ENCODE results near the gene IL15.
"Not testable (repeated sequence)": the region's sequence is repeated elsewhere in the genome, so short reads cannot be mapped to it uniquely, and the experiment has no call there.

Gene IL15, protein sequence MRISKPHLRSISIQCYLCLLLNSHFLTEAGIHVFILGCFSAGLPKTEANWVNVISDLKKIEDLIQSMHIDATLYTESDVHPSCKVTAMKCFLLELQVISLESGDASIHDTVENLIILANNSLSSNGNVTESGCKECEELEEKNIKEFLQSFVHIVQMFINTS

DNA sequence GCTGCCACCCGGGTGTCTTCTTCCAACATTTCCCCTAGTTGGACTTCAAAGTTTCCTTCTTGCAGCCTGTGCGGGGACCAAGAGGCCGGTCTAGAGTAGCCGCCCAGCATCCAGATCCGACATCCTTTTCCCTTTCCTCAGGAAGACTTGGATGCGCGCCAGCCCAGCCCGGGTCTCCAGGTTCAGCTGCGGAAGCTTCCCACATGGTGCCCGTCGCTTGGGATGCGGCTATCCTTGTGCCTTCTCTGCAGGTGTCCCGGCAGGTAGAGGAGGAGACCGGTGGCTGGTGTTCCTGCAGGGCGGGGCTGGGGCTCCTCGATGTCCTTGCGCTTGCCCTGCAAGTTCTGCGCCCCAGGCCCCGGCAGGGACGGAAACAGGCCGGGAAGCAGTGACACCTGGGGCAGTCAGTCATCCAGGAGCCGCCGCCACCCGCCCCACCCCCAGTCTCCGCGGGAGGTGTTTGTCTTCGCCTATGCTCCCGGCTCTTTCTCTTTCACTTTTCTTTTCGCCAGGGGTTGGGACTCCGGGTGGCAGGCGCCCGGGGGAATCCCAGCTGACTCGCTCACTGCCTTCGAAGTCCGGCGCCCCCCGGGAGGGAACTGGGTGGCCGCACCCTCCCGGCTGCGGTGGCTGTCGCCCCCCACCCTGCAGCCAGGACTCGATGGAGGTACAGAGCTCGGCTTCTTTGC, at the start of gene IL15:
Gene IL15 (plus strand): TSS at position 502 of the 689 bp plus-strand sequence. CDS start 82,882 bp downstream, outside the sequence.
- DNase-seq (ENCODE audit: low read depth) = peak; percentile 12

DNA sequence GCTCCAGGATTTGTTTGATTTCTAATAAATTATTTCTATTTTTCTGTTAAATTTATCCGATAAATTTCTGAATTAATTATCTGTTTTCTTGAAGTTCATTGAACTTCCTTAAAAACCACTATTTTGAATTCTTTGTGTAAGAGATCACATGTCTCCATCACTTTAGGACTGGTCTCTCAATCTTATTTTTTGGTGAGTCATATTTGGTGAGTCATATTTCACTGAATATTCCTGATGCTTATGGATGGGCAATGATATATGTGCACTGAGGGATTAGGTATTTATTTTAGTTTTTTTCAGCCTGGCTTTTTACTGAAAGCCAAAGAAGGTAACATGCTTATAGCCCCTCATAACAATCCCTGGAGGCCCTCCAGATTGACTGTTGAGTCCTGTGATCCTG, 48.5 kb upstream of the IL15 start:
- no peak for DNase-seq (ENCODE audit: low read depth)

DNA sequence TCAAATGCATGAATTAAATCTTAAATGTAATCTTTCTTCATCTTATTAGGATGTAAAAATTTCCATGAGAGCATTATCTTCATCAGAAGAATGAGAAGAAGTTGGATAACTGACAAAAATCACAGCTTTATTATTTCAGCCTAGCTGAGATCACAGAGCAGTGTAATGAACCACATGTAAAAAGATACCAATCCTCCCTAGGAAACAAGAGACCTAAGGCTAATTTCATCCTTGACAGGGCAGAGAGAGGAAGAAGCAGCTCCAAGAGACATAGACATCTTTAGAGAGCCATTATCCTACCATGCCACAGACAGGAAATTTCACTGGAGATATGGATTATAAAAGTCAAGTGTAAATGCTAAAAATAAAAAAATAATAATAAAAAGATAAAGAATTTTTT, 40.9 kb upstream of the IL15 start:
- DNase-seq (ENCODE audit: low read depth) = no peak

DNA sequence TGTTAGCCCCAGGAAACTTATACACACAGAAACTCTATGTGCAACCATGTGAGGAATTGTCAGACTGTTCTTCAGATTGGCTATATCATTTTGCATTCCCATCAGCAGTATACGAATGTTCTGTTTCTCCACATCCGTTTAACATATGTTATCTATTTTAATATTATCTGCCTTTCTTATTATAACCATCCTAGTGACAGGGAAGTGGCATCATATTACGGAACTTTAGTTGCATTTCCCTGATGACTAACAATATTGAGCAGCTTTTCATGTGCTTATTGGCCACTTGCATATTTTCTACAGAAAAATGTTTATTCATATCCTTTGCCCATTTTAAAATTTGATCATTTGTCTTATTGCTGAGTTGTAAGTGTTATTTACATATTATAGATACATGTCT, 36.5 kb upstream of the IL15 start:
- DNase-seq (ENCODE audit: low read depth) = no peak

DNA sequence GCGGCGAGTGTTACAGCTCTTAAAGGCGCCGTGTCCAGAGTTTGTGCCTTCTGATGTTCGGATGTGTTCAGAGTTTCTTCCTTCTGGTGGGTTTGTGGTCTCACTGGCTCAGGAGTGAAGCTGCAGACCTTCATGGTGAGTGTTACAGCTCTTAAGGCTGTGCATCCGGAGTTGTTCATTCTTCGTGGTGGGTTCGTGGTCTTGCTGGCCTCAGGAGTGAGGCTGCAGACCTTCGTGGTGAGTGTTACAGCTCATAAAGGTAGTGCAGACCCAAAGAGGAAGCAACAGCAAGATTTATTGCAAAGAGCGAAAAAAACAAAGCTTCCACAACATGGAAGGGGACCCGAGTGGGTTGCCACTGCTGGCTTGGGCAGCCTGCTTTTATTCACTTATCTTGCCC, 31.7 kb upstream of the IL15 start:
- not testable (repeated sequence) for DNase-seq (ENCODE audit: low read depth)

DNA sequence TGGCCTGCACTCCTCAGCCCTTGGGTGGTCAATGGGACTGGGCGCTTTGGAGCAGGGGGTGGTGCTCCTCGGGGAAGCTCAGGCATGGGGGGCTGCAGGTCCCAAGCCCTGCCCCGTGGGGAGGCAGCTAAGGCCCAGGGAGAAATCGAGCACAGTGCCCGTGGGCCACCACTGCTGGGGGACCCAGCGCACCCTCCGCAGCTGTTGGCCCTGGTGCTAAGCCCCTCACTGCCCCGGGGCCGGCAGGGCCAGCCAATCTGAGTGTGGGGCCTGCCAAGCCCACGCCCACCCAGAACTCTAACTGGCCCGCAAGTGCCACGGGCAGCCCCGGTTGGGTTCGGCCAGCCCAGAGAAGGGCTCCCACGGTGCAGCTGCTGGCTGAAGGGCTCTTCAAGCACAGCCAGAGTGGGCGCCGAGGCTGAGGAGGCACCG, 30.9 kb upstream of the IL15 start:
- DNase-seq (ENCODE audit: low read depth) = no peak

DNA sequence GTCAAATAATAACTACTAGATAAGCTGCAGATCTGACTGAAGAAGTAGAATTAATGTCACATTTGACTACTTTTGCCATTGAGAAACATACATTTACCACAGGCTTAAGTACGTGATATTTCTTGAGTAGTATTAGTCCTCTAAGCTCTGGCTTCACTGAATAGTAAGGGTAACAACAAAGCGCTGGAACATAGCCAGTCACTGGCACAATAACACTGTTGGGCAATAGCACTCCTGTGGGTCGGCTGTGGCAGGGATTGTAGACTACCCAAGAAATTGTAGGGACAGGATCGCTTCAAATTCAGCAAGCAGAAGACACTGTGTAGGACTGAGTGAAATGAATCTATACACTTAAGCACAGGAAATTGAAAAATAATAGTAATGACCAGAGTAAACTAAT, 27.1 kb upstream of the IL15 start:
- no peak for DNase-seq (ENCODE audit: low read depth)

DNA sequence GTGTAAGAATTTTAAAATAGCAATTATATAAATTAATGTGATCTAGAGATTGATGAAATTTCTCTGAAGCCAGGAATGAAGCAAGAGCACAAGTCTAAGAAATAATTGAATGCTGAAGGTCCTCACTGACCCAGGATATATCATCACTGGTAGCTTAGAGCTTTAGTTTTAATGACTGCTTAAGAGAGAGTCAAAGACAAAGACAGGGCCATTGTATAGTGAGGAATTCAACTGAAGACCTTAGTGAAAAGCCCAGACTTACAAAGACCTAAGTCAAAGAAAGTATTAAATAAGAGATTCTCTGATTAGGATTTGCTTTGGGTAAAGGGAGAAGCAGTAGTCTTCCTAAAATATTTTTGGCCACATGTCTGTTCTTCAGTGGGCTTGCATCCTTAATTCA, 26.0 kb upstream of the IL15 start:
- no peak for DNase-seq (ENCODE audit: low read depth)

DNA sequence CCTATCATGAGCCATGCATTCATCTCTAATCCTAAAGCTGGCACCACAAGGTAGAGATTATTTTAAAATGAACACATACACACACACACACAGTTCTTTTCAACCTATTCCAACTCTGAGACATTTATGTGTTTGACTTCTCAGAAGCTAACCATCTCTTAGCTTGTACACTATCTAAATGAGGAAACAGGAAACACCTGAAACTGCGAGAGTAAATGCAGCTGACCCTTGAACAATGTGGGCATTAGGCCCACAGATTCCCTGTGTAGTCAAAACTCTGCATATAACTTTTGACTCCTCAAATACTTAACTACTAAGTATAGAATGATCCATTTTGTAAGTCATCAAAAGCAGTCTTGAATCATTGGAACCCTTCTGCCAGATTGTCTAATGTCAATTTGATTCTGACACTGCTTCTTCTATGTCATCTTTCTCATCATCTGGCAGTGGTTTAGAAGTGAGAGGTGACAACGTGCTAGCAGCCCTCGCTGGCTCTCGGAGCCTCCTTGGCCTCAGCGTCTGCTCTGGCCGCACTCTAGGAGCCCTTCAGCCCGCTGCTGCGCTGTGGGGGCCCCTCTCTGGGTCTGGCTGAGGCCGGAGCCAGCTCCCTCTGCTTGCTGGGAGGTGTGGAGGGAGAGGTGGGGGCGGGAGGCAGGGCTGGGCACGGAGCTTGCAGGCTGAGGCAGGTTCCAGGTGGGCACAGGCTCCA, 21.4 kb upstream of the IL15 start:
- no peak for DNase-seq (ENCODE audit: low read depth)

DNA sequence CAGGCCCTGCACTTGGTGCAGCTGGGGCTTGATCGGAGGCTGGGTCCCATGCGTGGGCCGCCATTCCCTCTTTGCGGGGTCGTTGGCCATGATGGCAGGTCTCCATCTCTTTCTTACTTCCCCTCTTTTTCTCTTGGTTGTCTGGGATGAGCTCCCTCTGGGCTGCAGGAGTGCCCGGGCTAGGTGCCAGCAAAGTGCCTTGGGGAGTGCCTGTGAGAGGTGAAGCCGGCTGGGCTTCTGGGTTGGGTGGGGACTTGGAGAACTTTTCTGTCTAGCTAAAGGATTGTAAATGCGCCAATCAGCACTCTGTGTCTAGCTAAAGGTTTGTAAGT, 20.8 kb upstream of the IL15 start:
- DNase-seq (ENCODE audit: low read depth) = not testable (repeated sequence)

DNA sequence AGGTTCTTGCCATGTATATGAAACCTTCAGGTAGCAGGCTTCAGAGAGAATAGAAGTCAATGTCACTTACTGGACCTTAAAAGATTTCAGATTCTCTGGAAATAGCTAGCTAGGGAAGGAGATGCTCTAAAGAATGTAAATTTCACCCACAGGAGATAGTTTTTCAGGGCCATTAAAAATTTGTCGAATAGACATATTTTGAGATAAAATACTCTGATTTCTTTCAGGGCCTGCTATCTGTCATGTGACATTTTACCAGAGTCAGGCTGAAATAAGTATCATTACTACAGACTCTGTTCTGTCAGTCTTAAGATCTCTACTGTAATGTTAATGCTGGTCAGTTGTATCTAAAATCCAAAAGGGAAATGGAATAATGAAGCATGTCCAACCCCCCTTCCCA, 15.7 kb upstream of the IL15 start:
- no peak for DNase-seq (ENCODE audit: low read depth)

DNA sequence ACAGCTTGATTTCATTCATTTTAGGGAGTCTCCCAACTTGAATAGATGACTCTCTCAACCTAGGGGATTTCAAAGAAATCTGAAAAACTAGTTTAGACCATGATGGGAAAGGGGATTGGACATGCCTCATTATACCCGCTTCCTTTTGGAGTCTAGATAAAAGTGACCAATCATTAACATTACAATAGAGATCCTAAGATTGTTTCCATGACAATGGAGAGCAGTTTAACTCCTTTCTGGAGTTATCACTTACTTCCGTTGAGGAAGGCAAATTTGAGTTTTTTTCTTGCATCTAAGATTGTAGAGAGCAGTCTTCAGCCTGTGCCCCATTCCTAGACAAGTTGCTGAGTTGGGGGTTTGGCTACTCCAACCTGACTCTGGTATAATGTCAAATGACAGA, 11.4 kb upstream of the IL15 start:
- no peak for DNase-seq (ENCODE audit: low read depth)

DNA sequence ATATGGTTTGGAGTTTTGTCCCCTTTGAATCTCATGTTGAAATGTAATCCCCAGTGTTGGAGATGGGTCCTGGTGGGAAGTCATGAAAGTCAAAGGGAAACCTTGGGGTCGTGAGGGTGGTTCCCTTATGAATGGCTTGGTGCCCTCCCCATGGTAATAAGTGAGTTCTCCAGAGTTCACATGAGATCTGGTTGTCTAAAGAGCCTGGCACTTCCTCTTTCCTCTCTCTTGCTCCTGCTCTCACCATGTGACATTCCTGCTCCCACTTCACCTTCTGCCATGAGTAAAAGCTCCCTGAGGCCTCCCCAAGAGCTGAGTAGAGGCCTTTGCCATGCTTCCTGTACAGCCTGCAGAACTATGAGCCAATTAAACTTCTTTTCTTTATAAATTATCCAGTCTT, 5.5 kb upstream of the IL15 start:
- DNase-seq (ENCODE audit: low read depth) = no peak

DNA sequence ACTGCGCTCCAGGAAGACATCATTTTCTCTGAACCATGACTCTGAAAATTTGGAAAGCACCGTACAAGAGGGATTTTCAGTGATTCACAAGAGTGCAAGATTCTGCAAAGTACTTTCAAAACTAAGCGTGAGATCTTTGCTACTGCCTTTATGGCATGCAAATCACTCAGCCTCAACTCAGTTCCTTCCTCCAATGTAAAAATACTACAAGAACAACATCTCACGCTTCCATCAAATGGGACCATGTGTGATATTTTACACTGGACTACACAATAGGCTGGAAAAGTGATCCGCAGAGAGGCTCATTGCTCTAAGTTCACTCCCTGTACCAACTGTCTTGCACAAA, 674 bp upstream of the IL15 start:
- DNase-seq (ENCODE audit: low read depth) = no peak

DNA sequence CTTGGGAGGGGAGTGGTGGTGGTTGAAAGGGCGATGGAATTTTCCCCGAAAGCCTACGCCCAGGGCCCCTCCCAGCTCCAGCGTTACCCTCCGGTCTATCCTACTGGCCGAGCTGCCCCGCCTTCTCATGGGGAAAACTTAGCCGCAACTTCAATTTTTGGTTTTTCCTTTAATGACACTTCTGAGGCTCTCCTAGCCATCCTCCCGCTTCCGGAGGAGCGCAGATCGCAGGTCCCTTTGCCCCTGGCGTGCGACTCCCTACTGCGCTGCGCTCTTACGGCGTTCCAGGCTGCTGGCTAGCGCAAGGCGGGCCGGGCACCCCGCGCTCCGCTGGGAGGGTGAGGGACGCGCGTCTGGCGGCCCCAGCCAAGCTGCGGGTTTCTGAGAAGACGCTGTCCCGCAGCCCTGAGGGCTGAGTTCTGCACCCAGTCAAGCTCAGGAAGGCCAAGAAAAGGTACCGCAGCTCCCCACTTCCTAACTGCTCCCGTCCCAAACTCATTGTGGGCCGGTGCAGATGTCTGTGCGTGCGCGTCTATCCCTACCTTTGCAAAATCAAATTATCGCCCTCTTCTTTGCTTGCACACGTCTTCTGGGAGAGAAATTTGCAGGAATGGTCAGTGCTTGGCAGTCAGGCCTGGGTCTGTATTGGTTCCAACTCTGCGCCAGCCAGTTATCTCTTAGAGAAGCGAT, 533 bp downstream of the IL15 start:
- no peak for DNase-seq (ENCODE audit: low read depth)

DNA sequence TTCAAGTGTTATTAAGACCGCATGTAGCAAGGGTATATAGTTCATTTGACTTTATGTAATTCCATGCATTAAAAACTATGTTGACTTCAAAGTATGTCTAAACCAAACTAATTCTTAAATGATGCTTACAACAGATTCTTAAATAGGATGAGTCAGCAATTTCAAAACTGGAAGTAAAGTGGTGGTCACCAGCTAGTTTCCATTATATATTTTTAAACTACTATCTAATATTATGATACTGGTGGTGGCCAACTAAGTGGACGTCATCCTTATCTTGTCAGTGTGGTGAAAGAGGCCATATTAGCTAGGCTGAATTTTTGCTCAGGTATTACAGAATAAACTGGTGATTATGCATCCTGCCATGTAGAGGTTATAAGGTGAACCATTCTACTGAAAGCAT, 1.2 kb downstream of the IL15 start:
- DNase-seq (ENCODE audit: low read depth) = no peak

DNA sequence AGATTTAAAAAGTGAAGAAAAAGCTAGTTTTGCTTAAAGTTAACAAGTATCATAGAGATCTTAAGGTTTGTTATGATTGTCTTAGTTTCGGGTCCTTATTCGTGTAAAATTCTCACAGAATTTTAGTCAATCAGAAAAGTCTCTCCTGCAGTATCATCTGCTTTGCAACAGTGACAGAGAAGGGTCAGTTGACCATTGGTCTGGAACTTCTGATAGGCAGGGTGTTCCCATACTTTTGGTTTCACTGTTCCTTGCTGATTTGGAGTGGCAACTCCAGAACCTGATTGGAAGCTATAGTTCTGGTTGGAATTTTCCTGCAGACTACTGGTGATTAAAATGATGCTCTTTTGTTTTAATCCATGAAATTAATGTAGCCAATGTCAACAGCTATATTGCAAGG, 1.8 kb downstream of the IL15 start:
- DNase-seq (ENCODE audit: low read depth) = no peak

DNA sequence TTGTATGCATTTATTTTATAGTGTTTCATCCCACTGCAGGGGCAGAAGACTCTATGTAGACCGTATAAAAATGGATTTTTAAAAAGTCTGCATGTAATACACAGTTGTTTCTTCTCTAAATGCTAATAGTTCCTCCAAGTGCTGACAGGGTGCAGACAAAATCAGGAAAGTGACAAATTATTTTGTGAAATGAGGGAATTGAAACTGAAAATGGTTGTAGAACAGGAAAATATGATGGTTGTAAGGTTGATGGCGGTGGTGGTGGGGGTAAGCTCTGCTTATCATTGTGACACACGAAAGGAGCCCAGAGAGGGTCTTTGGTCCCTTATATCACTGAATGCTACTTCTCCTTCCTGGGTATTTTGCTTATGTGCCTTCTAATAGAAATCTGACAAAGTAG, 4.3 kb downstream of the IL15 start:
- no peak for DNase-seq (ENCODE audit: low read depth)

DNA sequence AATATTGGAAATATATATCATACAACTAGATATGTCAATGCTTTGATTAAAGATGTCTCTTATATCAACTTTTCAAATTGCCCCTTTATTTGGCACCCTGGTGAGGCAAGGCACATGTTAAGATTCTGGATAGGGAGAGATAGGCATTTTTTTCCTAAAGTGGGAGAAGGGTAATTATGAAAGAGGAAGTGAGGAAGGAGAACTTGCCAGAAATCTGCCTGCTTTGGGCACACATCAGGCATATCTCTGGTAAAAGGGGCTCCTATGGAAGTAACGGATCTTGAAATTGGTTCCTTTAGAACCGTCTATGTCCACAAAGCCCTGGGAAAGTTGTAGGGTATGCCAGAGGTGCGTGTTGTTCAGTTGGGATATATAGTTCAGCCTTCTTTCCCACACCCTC, 5.7 kb downstream of the IL15 start:
- DNase-seq (ENCODE audit: low read depth) = no peak

DNA sequence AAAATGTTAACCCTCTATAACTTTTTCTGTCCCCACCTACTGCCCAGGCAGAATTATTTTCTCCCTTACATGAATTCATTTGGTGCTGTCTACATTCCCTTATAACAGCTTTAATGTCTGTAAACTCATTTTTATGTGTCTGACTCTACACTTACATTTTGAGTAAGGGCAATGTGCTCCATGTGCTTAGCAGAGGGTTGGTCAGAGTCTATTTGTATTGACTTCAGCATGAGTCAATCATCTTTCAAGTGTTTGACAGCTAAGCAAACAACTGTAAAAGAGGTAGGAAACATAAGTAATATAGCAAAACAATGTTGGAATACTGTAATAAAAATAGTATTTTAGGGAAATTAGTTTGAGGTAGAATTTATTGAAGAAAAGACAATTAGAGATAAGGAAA, 6.3 kb downstream of the IL15 start:
- DNase-seq (ENCODE audit: low read depth) = no peak

DNA sequence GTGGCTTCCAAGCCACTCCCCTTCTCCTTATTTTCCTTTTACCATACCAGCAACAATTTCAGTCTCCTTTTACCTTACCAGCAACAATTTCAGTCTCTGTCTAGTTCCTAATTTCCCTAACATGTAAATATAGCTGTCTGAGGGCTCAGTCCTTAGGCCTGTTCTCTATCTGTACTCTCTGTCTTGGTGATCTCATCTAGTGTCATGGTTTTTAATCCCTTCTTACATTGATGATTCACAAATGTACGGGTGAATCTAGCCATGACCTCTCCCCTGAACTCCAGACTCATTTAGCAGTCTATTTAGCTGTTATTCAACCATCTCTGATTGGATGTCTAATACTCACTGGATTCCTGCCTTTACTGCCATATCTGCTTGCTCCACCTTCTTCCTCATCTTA, 7.2 kb downstream of the IL15 start:
- no peak for DNase-seq (ENCODE audit: low read depth)

DNA sequence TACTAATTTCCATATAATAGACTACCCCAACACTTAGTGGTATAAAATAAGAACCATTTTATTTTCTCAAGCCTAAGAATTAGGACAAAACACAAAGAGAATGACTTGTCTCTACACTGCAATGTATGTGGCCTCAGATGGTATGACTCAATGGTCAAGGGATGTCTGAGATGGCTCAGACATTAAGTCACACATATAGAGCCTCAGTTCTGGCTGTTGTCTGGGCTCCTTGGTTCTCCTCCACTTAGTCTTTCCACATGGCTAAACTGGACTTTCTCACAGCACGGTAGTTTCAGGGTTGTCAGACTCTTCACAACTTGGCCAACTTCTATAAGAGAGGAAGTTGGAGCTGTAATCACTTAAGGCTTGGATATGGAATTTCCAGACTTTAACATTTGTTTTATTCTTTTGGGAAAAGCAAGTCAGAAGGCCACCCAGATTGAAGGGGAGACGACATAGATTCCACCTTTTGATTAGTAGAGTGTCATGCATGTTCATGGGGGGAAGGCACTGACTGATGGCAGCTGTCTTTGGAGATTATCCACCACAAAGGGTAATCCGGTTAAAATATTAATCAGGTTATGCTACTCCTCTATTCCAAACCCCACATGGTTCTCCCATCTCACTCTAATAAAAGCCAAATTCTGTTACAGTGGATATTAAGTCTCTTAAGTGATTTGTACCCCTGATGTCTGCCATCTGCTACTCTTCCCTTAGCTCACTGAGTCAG, 9.4 kb downstream of the IL15 start:
- no peak for DNase-seq (ENCODE audit: low read depth)

DNA sequence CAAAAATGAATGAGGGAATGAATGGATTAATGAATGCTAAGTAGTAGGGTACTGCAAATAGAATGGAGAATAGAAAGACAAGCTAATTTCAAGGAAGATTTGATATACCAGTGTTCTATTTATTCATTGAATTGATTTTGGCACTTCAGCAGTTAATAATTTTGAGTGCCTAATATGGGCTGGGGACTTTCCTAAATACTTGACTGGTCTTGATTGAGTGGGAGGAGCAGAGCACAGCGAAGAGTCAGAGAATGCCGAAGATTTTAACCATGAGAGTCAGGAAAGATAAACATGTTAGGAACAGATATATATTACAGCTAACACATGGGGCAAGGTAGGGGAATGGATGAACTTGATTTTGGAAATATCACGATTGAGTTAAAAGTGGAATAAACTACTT, 10.6 kb downstream of the IL15 start:
- no peak for DNase-seq (ENCODE audit: low read depth)
